Posterior vena cava (tissue), 2 donors: ENCODE data around the gene OR2A1. TPM values are rescaled to one million over a fixed set of nuclear protein-coding genes. Genes with fewer than 3 reads are reported as not detected.
A peak's percentile ranks its signal among the peaks of the same experiment; 100 is the strongest.
"Not testable (repeated sequence)": the region's sequence is repeated elsewhere in the genome, so short reads cannot be mapped to it uniquely, and the experiment has no call there.

Experiments used
- DNase-seq: peaks from one replicate; pipeline ENCODE4 v3.0.0-alpha.2; 2020; ENCODE audit warnings: low spot score
- intact Hi-C, 2 donors: fragments of 100-400 bp; cut with DNase I; formaldehyde crosslinking; loops; one replicate each; pipeline versions ENCODE4 v1.14.1 to v1.14.2; 2022 to 2023
- total RNA-seq, 2 donors: library from RNA; stranded (reverse); fragmentation: NEBNext Ultra II Directional; extraction: Animal tissue kit (Norgen Biotek cat#: 25700); gene quantifications; one replicate each; pipeline ENCODE4 v1.2.1, GENCODE V29; 2021
- donor health status: DM: yes; HTN: yes; CAD: no.
- donor health status: DM: yes; HTN: yes; CAD: no.

OR2A1 gene
- total RNA-seq, 2 donors from 2014 or later = not detected

GRCh38 chr7:144319547-144319946 is 7.3 kb downstream of the OR2A1 start:
- intact Hi-C loops, DNase-seq: not testable (repeated sequence)

GRCh38 chr7:144321677-144322206 is 9.5 kb downstream of the OR2A1 start:
- DNase-seq, intact Hi-C loops: not testable (repeated sequence)

- peak; percentile 25 for DNase-seq
- intact Hi-C loops = not testable (repeated sequence)
Observed at GRCh38 chr7:144323359-144323758, 11.1 kb downstream of the OR2A1 start.

- peak; percentile 28 for DNase-seq
- intact Hi-C loops = not testable (repeated sequence)
Observed at GRCh38 chr7:144325868-144326267, 13.6 kb downstream of the OR2A1 start.

- intact Hi-C loops, DNase-seq: not testable (repeated sequence)
Observed at GRCh38 chr7:144330044-144330443, 17.8 kb downstream of the OR2A1 start.

- DNase-seq, intact Hi-C loops: not testable (repeated sequence)
Observed at GRCh38 chr7:144331221-144331995, 19.2 kb downstream of the OR2A1 start.

GRCh38 chr7:144331996-144332288 is 19.7 kb downstream of the OR2A1 start:
- intact Hi-C loops = not testable (repeated sequence)

GRCh38 chr7:144348625-144349024 is 36.4 kb downstream of the OR2A1 start:
- DNase-seq, intact Hi-C loops: not testable (repeated sequence)

More at GRCh38 chr7:144331996-144332288, 19.7 kb downstream of the OR2A1 start:
- DNase-seq = not testable (repeated sequence)

GRCh38 chr7:144351667-144352066 is 39.4 kb downstream of the OR2A1 start:
- DNase-seq, intact Hi-C loops: not testable (repeated sequence)

GRCh38 chr7:144355176-144355822 is 43.1 kb downstream of the OR2A1 start, which contains the start of gene ARHGEF5:
Gene ARHGEF5 (plus strand): TSS chr7:144355402. CDS start chr7:144362670, 7,268 bp downstream.
- DNase-seq, intact Hi-C loops: not testable (repeated sequence)

- intact Hi-C loops, DNase-seq: not testable (repeated sequence)
Observed at GRCh38 chr7:144356185-144356584, 44.0 kb downstream of the OR2A1 start.

GRCh38 chr7:144356860-144357259 is 44.6 kb downstream of the OR2A1 start:
- intact Hi-C loops, DNase-seq: not testable (repeated sequence)

- intact Hi-C loops, DNase-seq: not testable (repeated sequence)
Observed at GRCh38 chr7:144362061-144362460, 49.8 kb downstream of the OR2A1 start.

GRCh38 chr7:144365523-144365922 is 53.3 kb downstream of the OR2A1 start:
- intact Hi-C loops, DNase-seq: not testable (repeated sequence)

GRCh38 chr7:144367250-144367649 is 55.0 kb downstream of the OR2A1 start:
- DNase-seq, intact Hi-C loops: not testable (repeated sequence)

GRCh38 chr7:144369221-144369620 is 57.0 kb downstream of the OR2A1 start:
- intact Hi-C loops, DNase-seq: not testable (repeated sequence)
